Measurements from ENCODE around the gene CROCC.

Gene CROCC

GRCh38 chr1:16971341-16972188, 49.8 kb downstream of the CROCC start:
- DNase-seq, result no peak

GRCh38 chr1:16972189-16972895, 50.6 kb downstream of the CROCC start:
- DNase-seq, result no peak

- no peak for DNase-seq
Observed at GRCh38 chr1:16973215-16973614, 51.5 kb downstream of the CROCC start.

GRCh38 chr1:16975211-16975610, 53.5 kb downstream of the CROCC start:
- DNase-seq, result no peak

GRCh38 chr1:16975838-16976237, 54.1 kb downstream of the CROCC start:
- DNase-seq, result no peak

GRCh38 chr1:16976966-16977365, 55.2 kb downstream of the CROCC start:
- DNase-seq, result no peak

- DNase-seq, result no peak
Observed at GRCh38 chr1:16977377-16977776, 55.6 kb downstream of the CROCC start.

GRCh38 chr1:16978139-16978538, 56.4 kb downstream of the CROCC start:
- no peak for DNase-seq

GRCh38 chr1:16978567-16979474, 57.1 kb downstream of the CROCC start:
- DNase-seq, result no peak

GRCh38 chr1:16979475-16980327, 58.0 kb downstream of the CROCC start:
- no peak for DNase-seq

GRCh38 chr1:16980473-16981268, 58.9 kb downstream of the CROCC start, which contains the start of gene MFAP2:
MFAP2 (minus strand) TSS chr1:16980620; CDS start chr1:16978273, 2,347 bp downstream.
- no peak for DNase-seq

- no peak for DNase-seq
Observed at GRCh38 chr1:16981269-16981849, 59.6 kb downstream of the CROCC start.

GRCh38 chr1:16982902-16983301, 61.2 kb downstream of the CROCC start:
- no peak for DNase-seq

- no peak for DNase-seq
Observed at GRCh38 chr1:16983649-16984048, 61.9 kb downstream of the CROCC start.

GRCh38 chr1:16984717-16985116, 63.0 kb downstream of the CROCC start:
- DNase-seq, result no peak

- DNase-seq, result no peak
Observed at GRCh38 chr1:16986113-16986512, 64.4 kb downstream of the CROCC start.

- no peak for DNase-seq
Observed at GRCh38 chr1:16986560-16986959, 64.8 kb downstream of the CROCC start.

GRCh38 chr1:16986962-16987361, 65.2 kb downstream of the CROCC start:
- no peak for DNase-seq

GRCh38 chr1:16988210-16988609, 66.5 kb downstream of the CROCC start:
- DNase-seq, result no peak

- DNase-seq, result no peak
Observed at GRCh38 chr1:16989676-16990391, 68.1 kb downstream of the CROCC start.
